Mucosa of gallbladder (tissue), 1 donor: ENCODE data around the gene DBF4B. TPM values are rescaled to one million over a fixed set of nuclear protein-coding genes. Genes with fewer than 3 reads are reported as not detected.
A peak's percentile ranks its signal among the peaks of the same experiment; 100 is the strongest.
"Not testable (repeated sequence)": the region's sequence is repeated elsewhere in the genome, so short reads cannot be mapped to it uniquely, and the experiment has no call there.

Source experiments
- DNase-seq: peaks from one replicate; pipeline ENCODE4 v3.0.0-alpha.2; 2020; ENCODE audit warnings: low spot score
- total RNA-seq: library from RNA; stranded (reverse); gene quantifications from one replicate; pipeline ENCODE4 v1.2.1, GENCODE V29; 2021
- donor health status: DM: no; HTN: no; CAD: no.

DBF4B gene
- 8.9 TPM for total RNA-seq

- DNase-seq = peak; percentile 93
These were observed at the start of gene DBF4B for GRCh38 chr17:44708401-44709263. TSS of gene DBF4B (plus strand) at chr17:44708665. CDS start at chr17:44708821, 156 bp downstream.

GRCh38 chr17:44661835-44662234 lies 46.6 kb upstream of the DBF4B start:
- no peak for DNase-seq

- no peak for DNase-seq
These were observed 45.4 kb upstream of the DBF4B start for GRCh38 chr17:44663095-44663494.

GRCh38 chr17:44664867-44665266 lies 43.6 kb upstream of the DBF4B start:
- DNase-seq = no peak

- no peak for DNase-seq
These were observed 42.5 kb upstream of the DBF4B start for GRCh38 chr17:44666006-44666405.

GRCh38 chr17:44672479-44673093 lies 35.9 kb upstream of the DBF4B start:
- no peak for DNase-seq

GRCh38 chr17:44673893-44674292 lies 34.6 kb upstream of the DBF4B start:
- DNase-seq = no peak

- DNase-seq = no peak
These were observed 31.3 kb upstream of the DBF4B start for GRCh38 chr17:44677136-44677535.

- DNase-seq = not testable (repeated sequence)
These were observed 25.2 kb upstream of the DBF4B start for GRCh38 chr17:44683303-44683702.

- no peak for DNase-seq
These were observed 20.7 kb upstream of the DBF4B start for GRCh38 chr17:44687756-44688155.

GRCh38 chr17:44688200-44688599 lies 20.3 kb upstream of the DBF4B start:
- DNase-seq = no peak

GRCh38 chr17:44688675-44689476 lies 19.6 kb upstream of the DBF4B start:
- no peak for DNase-seq

- peak; percentile 91 for DNase-seq
These were observed 18.8 kb upstream of the DBF4B start, which contains the start of gene CCDC43 for GRCh38 chr17:44689477-44690217. TSS of gene CCDC43 (minus strand) at chr17:44689776. CDS start at chr17:44689753, 23 bp downstream.

GRCh38 chr17:44690746-44691306 lies 17.6 kb upstream of the DBF4B start:
- not testable (repeated sequence) for DNase-seq

- DNase-seq = no peak
These were observed 14.9 kb upstream of the DBF4B start for GRCh38 chr17:44693609-44694008.

- DNase-seq = not testable (repeated sequence)
These were observed 8.2 kb upstream of the DBF4B start for GRCh38 chr17:44700288-44700687.

- no peak for DNase-seq
These were observed 587 bp upstream of the DBF4B start for GRCh38 chr17:44707755-44708400.

- DNase-seq = no peak
These were observed 11.0 kb downstream of the DBF4B start for GRCh38 chr17:44719444-44719843.

- no peak for DNase-seq
These were observed 13.8 kb downstream of the DBF4B start for GRCh38 chr17:44722254-44722653.

- not testable (repeated sequence) for DNase-seq
These were observed 17.7 kb downstream of the DBF4B start for GRCh38 chr17:44726121-44726520.

- DNase-seq = no peak
These were observed 25.3 kb downstream of the DBF4B start for GRCh38 chr17:44733753-44734152.
